Activated CD8-positive, alpha-beta memory T cell treated with anti-CD3 and anti-CD28 coated beads for 36 hours (primary cell): ENCODE data around the gene IL17C. TPM values are rescaled to one million over a fixed set of nuclear protein-coding genes. Genes with fewer than 3 reads are reported as not detected.

Experiments
- CTCF ChIA-PET: fragments of 350-600 bp; sonication (Branson Sonifier 250); formaldehyde crosslinking; loops from one replicate; lab custom pipeline; 2021; ENCODE audit warnings: antibody characterized with exemption; lab: Charles Lee
- POLR2A ChIA-PET: fragments of 350-600 bp; sonication (Branson Sonifier 250); formaldehyde crosslinking; loops from one replicate; lab custom pipeline; 2021; ENCODE audit warnings: antibody characterized with exemption; lab: Charles Lee
- total RNA-seq, 2 experiments: library from RNA; stranded (reverse); gene quantifications; one replicate each; pipeline ENCODE4 v1.2.3, GENCODE V29; 2021

The IL17C gene
- total RNA-seq, 2 experiments from 2014 or later, result not detected

GRCh38 chr16:88651276-88651988, 13.1 kb downstream of the IL17C start:
- POLR2A ChIA-PET, result interaction anchor here (0.8 to 2.6 kb wide), 3 partner anchors 12 to 134 kb away, joined by 5 to 8 read pairs (median 7); partner anchors contain the start of genes IL17C and PIEZO1
- CTCF ChIA-PET, result no interaction called here

- ChIA-PET POLR2A (interaction anchor here (0.5 to 0.8 kb wide), 3 partner anchors 20 to 133 kb away, joined by 3 to 7 read pairs (median 3); partner anchors contain the start of gene PIEZO1), CTCF (no interaction called here)
Observed at GRCh38 chr16:88651989-88652761, 13.8 kb downstream of the IL17C start.

- POLR2A ChIA-PET, result no interaction called here
Observed at GRCh38 chr16:88652762-88653063, 14.3 kb downstream of the IL17C start.

GRCh38 chr16:88653101-88653500, 14.7 kb downstream of the IL17C start:
- ChIA-PET CTCF (interaction anchor here (0.9 kb wide), 1 partner anchor 12 kb away, joined by 4 read pairs; no protein-coding TSS in a partner anchor), POLR2A (no interaction called here)

More at GRCh38 chr16:88652762-88653063, 14.3 kb downstream of the IL17C start:
- CTCF ChIA-PET, result no interaction called here

- ChIA-PET CTCF (interaction anchor here (0.9 kb wide), 1 partner anchor 11 kb away, joined by 4 read pairs; no protein-coding TSS in a partner anchor), POLR2A (no interaction called here)
Observed at GRCh38 chr16:88653596-88654362, 15.4 kb downstream of the IL17C start.

- CTCF ChIA-PET, result no interaction called here
- POLR2A ChIA-PET, result no interaction called here
Observed at GRCh38 chr16:88654363-88655052, 16.1 kb downstream of the IL17C start.

- ChIA-PET POLR2A (no interaction called here), CTCF (no interaction called here)
Observed at GRCh38 chr16:88655053-88655732, 16.8 kb downstream of the IL17C start.

GRCh38 chr16:88655733-88656281, 17.4 kb downstream of the IL17C start:
- POLR2A ChIA-PET, result no interaction called here
- CTCF ChIA-PET, result no interaction called here

GRCh38 chr16:88656291-88656980, 18.1 kb downstream of the IL17C start:
- ChIA-PET CTCF (interaction anchor here (1.2 kb wide), 1 partner anchor 21 kb away, joined by 3 read pairs; no protein-coding TSS in a partner anchor), POLR2A (no interaction called here)

GRCh38 chr16:88657371-88657770, 19.0 kb downstream of the IL17C start:
- CTCF ChIA-PET, result interaction anchor here (1.2 kb wide), 1 partner anchor 22 kb away, joined by 3 read pairs; no protein-coding TSS in a partner anchor

GRCh38 chr16:88658714-88659113, 20.3 kb downstream of the IL17C start:
- ChIA-PET CTCF (no interaction called here), POLR2A (interaction anchor here (0.5 kb wide), 1 partner anchor 144 kb away, joined by 5 read pairs; no protein-coding TSS in a partner anchor)

More at GRCh38 chr16:88657371-88657770, 19.0 kb downstream of the IL17C start:
- POLR2A ChIA-PET, result interaction anchor here (0.5 kb wide), 1 partner anchor 514 kb away, joined by 3 read pairs; the partner anchor contains the start of gene CDH15

GRCh38 chr16:88659160-88659559, 20.8 kb downstream of the IL17C start:
- POLR2A ChIA-PET, result no interaction called here

GRCh38 chr16:88661468-88661867, 23.1 kb downstream of the IL17C start:
- CTCF ChIA-PET, result interaction anchor here (0.7 to 1.1 kb wide), 2 partner anchors 28 to 42 kb away, joined by 3 read pairs; no protein-coding TSS in a partner anchor
- POLR2A ChIA-PET, result no interaction called here

More at GRCh38 chr16:88659160-88659559, 20.8 kb downstream of the IL17C start:
- CTCF ChIA-PET, result no interaction called here

- CTCF ChIA-PET, result interaction anchor here (1.0 to 1.4 kb wide), 5 partner anchors 21 to 42 kb away, joined by 3 to 9 read pairs (median 3); partner anchors contain the start of gene IL17C
Observed at GRCh38 chr16:88662222-88662842, 24.0 kb downstream of the IL17C start.

GRCh38 chr16:88662843-88663606, 24.7 kb downstream of the IL17C start, which contains the start of gene MVD:
Gene MVD (minus strand): TSS chr16:88663091. CDS start chr16:88663080, 11 bp downstream.
- POLR2A ChIA-PET, result interaction anchor here (0.6 to 1.4 kb wide), 6 partner anchors 24 to 119 kb away, joined by 3 to 4 read pairs (median 4); no protein-coding TSS in a partner anchor
- CTCF ChIA-PET, result interaction anchor here (1.0 to 1.4 kb wide), 5 partner anchors 20 to 74 kb away, joined by 3 to 9 read pairs (median 4); partner anchors contain the start of gene IL17C

More at GRCh38 chr16:88662222-88662842, 24.0 kb downstream of the IL17C start:
- POLR2A ChIA-PET, result interaction anchor here (0.7 to 1.4 kb wide), 4 partner anchors 25 to 119 kb away, joined by 3 to 4 read pairs (median 4); no protein-coding TSS in a partner anchor
